GM12878 (cell line): ENCODE data around the gene TEX51.

Source experiments
- POLR2A ChIP-seq: IDR thresholded peaks from 2 replicates; pipeline ENCODE4 v1.6.1; 2011; ENCODE audit warnings: low read depth, mild to moderate bottlenecking, low read length
- POLR2AphosphoS5 ChIP-seq: IDR thresholded peaks from 2 replicates; pipeline ENCODE4 v1.6.1; 2011; ENCODE audit warnings: mild to moderate bottlenecking, low read length, inconsistent platforms
- RB1 ChIP-seq: fragments of 450-650 bp; formaldehyde crosslinking; IDR thresholded peaks from 2 replicates; pipeline ENCODE4 v1.6.1; 2017; ENCODE audit warnings: mild to moderate bottlenecking, borderline replicate concordance
- TF ChIP-seq, protein P1 (sequence below): fragments of 450-650 bp; IDR thresholded peaks from 2 replicates; pipeline ENCODE4 v1.6.1; 2016; ENCODE audit warnings: mild to moderate bottlenecking, moderate library complexity, borderline replicate concordance
- TF ChIP-seq, protein P2 (sequence below), 3 experiments: IDR thresholded peaks in 2 of 3; conservative IDR thresholded peaks in 1 of 3; 2 replicates each; pipeline ENCODE4 v1.5.1; 2011; ENCODE audit warnings: low read depth in 3 of 3, low read length in 3 of 3, mild to moderate bottlenecking in 3 of 3, control low read depth in 2 of 3, moderate library complexity in 2 of 3, inconsistent platforms in 1 of 3, mixed read lengths in 1 of 3; ENCODE audit not compliant: control insufficient read depth in 2 of 3, insufficient read depth in 1 of 3; ENCODE audit errors: extremely low read depth in 1 of 3
- TF ChIP-seq, protein P3 (sequence below): IDR thresholded peaks from 2 replicates; pipeline ENCODE4 v1.6.1; 2011; ENCODE audit warnings: low read depth, mild to moderate bottlenecking, low read length, moderate library complexity, borderline replicate concordance; ENCODE audit errors: extremely low read depth
- TF ChIP-seq, protein P4 (sequence below): fragments of 450-650 bp; IDR thresholded peaks from 2 replicates; pipeline ENCODE4 v1.6.1; 2017; ENCODE audit warnings: borderline replicate concordance
- TF ChIP-seq, protein P5 (sequence below): IDR thresholded peaks from 2 replicates; pipeline ENCODE4 v1.6.1; 2012; ENCODE audit warnings: mild to moderate bottlenecking, low read depth, low read length

DNA sequence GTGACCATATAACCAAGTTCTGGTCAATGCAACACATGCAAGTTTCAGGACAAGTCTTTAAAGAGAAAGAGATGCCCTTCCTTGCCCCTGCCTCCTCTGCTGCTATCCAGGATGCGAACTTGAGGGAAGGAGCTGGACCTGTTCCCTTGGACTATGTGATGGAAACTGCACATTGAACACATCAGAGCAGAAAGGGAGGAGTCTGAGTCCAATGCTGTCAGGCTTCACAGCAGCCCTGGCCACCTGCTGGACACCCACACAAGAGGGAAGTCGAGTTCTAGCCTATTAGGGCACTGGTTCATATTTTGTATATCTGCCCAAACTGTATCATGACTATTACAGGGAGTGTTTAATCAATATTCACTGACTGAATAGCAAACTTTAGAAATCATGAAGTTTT, 38.3 kb upstream of the TEX51 start:
- no peak for TF ChIP-seq POLR2AphosphoS5
- TF ChIP-seq, protein P1, sequence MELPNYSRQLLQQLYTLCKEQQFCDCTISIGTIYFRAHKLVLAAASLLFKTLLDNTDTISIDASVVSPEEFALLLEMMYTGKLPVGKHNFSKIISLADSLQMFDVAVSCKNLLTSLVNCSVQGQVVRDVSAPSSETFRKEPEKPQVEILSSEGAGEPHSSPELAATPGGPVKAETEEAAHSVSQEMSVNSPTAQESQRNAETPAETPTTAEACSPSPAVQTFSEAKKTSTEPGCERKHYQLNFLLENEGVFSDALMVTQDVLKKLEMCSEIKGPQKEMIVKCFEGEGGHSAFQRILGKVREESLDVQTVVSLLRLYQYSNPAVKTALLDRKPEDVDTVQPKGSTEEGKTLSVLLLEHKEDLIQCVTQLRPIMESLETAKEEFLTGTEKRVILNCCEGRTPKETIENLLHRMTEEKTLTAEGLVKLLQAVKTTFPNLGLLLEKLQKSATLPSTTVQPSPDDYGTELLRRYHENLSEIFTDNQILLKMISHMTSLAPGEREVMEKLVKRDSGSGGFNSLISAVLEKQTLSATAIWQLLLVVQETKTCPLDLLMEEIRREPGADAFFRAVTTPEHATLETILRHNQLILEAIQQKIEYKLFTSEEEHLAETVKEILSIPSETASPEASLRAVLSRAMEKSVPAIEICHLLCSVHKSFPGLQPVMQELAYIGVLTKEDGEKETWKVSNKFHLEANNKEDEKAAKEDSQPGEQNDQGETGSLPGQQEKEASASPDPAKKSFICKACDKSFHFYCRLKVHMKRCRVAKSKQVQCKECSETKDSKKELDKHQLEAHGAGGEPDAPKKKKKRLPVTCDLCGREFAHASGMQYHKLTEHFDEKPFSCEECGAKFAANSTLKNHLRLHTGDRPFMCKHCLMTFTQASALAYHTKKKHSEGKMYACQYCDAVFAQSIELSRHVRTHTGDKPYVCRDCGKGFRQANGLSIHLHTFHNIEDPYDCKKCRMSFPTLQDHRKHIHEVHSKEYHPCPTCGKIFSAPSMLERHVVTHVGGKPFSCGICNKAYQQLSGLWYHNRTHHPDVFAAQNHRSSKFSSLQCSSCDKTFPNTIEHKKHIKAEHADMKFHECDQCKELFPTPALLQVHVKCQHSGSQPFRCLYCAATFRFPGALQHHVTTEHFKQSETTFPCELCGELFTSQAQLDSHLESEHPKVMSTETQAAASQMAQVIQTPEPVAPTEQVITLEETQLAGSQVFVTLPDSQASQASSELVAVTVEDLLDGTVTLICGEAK = no peak
- TF ChIP-seq, protein P2, sequence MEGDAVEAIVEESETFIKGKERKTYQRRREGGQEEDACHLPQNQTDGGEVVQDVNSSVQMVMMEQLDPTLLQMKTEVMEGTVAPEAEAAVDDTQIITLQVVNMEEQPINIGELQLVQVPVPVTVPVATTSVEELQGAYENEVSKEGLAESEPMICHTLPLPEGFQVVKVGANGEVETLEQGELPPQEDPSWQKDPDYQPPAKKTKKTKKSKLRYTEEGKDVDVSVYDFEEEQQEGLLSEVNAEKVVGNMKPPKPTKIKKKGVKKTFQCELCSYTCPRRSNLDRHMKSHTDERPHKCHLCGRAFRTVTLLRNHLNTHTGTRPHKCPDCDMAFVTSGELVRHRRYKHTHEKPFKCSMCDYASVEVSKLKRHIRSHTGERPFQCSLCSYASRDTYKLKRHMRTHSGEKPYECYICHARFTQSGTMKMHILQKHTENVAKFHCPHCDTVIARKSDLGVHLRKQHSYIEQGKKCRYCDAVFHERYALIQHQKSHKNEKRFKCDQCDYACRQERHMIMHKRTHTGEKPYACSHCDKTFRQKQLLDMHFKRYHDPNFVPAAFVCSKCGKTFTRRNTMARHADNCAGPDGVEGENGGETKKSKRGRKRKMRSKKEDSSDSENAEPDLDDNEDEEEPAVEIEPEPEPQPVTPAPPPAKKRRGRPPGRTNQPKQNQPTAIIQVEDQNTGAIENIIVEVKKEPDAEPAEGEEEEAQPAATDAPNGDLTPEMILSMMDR (IDR thresholded peaks at IDR 0.05 in 2 of 3, conservative IDR thresholded peaks at IDR 0.05 in 1 of 3; ENCODE audit: control insufficient read depth in 2 of 3, extremely low read depth in 1 of 3, insufficient read depth in 1 of 3, low read depth in 3 of 3, low read length in 3 of 3) = no peak
- no peak for TF ChIP-seq RB1
- TF ChIP-seq, protein P3, sequence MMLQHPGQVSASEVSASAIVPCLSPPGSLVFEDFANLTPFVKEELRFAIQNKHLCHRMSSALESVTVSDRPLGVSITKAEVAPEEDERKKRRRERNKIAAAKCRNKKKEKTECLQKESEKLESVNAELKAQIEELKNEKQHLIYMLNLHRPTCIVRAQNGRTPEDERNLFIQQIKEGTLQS = no peak
- TF ChIP-seq, protein P4, sequence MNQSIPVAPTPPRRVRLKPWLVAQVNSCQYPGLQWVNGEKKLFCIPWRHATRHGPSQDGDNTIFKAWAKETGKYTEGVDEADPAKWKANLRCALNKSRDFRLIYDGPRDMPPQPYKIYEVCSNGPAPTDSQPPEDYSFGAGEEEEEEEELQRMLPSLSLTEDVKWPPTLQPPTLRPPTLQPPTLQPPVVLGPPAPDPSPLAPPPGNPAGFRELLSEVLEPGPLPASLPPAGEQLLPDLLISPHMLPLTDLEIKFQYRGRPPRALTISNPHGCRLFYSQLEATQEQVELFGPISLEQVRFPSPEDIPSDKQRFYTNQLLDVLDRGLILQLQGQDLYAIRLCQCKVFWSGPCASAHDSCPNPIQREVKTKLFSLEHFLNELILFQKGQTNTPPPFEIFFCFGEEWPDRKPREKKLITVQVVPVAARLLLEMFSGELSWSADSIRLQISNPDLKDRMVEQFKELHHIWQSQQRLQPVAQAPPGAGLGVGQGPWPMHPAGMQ = no peak
- TF ChIP-seq POLR2A = no peak
- TF ChIP-seq, protein P5, sequence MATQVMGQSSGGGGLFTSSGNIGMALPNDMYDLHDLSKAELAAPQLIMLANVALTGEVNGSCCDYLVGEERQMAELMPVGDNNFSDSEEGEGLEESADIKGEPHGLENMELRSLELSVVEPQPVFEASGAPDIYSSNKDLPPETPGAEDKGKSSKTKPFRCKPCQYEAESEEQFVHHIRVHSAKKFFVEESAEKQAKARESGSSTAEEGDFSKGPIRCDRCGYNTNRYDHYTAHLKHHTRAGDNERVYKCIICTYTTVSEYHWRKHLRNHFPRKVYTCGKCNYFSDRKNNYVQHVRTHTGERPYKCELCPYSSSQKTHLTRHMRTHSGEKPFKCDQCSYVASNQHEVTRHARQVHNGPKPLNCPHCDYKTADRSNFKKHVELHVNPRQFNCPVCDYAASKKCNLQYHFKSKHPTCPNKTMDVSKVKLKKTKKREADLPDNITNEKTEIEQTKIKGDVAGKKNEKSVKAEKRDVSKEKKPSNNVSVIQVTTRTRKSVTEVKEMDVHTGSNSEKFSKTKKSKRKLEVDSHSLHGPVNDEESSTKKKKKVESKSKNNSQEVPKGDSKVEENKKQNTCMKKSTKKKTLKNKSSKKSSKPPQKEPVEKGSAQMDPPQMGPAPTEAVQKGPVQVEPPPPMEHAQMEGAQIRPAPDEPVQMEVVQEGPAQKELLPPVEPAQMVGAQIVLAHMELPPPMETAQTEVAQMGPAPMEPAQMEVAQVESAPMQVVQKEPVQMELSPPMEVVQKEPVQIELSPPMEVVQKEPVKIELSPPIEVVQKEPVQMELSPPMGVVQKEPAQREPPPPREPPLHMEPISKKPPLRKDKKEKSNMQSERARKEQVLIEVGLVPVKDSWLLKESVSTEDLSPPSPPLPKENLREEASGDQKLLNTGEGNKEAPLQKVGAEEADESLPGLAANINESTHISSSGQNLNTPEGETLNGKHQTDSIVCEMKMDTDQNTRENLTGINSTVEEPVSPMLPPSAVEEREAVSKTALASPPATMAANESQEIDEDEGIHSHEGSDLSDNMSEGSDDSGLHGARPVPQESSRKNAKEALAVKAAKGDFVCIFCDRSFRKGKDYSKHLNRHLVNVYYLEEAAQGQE = no peak
